GM12864 (cell line): ENCODE measurements around the gene ALPP.

Experiments used
- DNase-seq: peaks from one replicate; pipeline ENCODE4 v3.0.0-alpha.2; 2011; ENCODE audit warnings: low read depth
- H3K4me3 ChIP-seq: 2 replicates; pipeline ENCODE4 v1.5.1; 2011; ENCODE audit warnings: mild to moderate bottlenecking, low read depth, low read length, control low read depth
- CTCF ChIP-seq: IDR thresholded peaks from 2 replicates; pipeline ENCODE4 v1.5.1; 2011; ENCODE audit warnings: low read depth, mild to moderate bottlenecking, moderate library complexity, low read length, control low read depth, inconsistent platforms; ENCODE audit errors: missing control alignments

Gene ALPP

DNA sequence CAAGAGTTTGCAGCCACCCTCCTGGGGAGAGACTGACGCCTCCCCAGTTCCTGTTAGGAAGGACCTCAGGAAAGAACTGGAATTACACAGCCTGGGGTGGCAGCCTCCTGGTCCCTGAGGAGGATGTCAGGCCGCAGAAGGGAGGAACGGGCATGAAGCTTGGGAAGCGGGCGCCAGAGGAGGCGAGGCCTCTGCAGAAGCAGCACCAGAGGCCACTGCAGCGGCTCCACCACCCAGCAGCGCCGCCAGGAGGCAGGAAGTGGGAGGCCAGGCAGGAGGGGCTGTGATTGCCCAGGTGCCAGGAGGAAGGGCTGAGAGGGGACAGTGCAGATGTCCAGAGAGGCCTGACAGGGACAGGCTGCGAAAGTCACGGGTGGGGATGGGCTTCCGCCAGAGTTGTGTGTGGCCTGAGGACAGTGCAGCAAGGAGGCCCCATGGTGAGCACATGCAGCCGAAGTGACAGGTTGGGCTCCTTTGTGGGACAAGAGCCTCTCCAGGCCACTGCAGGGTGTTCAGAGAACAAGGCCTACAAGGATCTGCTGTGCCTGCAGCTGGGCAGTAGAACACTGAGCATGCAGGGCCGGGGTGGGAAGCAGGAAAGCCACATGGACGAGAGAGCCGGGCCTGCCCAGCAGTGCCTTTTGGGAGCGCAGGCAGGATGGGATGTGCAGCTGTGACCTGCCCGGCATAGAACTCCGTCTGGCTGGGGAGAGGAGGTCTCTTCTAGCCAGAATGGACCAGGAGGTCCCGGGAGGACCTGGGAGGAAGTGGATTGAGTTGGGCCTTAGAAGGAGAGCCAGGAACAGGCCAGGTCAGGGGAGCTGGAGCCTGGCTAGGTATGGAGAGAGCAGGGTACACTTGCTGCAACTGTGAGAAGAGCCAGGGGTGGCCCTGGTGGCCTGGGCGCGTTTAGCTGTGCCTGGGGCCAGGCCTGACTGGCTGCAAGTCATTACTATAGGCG, 39.1 kb upstream of the ALPP start:
- no peak for DNase-seq
- TF ChIP-seq CTCF = no peak
- no peak overlapping the region for H3K4me3 ChIP-seq

DNA sequence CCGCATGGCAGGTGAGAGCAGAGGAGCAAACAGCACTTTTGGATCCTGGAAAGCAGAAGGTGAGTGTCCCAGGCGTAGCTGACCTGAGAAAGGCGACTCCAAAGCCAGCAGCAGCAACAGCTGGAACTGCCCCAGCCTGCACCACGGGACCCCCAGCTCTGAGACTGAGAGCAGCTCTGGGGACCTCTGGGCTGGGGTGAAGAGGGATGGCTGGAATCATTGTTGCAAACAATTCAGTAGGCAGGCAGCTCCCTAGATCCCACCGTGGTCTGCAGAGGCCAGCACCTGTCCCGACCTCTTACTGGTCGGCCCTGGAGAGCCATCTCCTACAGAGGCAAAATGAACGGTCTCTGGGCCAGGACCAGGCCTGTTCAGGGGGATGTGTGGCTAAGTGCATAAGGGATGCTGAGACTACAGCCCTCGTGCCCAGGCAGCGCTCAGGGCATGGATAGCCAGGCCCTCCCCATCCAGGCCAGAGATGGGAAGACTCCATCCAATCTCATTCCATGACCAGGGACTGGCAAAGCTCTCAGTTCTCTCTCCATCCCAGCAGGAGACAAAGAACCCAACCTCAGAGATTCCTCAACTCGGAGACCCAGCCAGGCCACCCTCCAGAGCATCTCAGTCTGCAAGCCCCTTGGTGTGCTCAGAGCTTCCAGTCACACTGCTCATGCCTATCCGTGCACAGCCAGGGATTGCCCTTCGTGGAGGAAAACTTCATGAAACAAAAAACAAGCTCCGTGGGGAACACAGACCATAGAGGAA, 38.2 kb upstream of the ALPP start:
- no peak for TF ChIP-seq CTCF
- no peak overlapping the region for H3K4me3 ChIP-seq
- no peak for DNase-seq

- DNase-seq = no peak
- TF ChIP-seq CTCF = no peak
- no peak overlapping the region for H3K4me3 ChIP-seq
Measured at GRCh38 chr2:232341061-232341738, 37.4 kb upstream of the ALPP start.

GRCh38 chr2:232341739-232342126, 36.8 kb upstream of the ALPP start:
- no peak overlapping the region for H3K4me3 ChIP-seq
- no peak for TF ChIP-seq CTCF
- DNase-seq = no peak

DNA sequence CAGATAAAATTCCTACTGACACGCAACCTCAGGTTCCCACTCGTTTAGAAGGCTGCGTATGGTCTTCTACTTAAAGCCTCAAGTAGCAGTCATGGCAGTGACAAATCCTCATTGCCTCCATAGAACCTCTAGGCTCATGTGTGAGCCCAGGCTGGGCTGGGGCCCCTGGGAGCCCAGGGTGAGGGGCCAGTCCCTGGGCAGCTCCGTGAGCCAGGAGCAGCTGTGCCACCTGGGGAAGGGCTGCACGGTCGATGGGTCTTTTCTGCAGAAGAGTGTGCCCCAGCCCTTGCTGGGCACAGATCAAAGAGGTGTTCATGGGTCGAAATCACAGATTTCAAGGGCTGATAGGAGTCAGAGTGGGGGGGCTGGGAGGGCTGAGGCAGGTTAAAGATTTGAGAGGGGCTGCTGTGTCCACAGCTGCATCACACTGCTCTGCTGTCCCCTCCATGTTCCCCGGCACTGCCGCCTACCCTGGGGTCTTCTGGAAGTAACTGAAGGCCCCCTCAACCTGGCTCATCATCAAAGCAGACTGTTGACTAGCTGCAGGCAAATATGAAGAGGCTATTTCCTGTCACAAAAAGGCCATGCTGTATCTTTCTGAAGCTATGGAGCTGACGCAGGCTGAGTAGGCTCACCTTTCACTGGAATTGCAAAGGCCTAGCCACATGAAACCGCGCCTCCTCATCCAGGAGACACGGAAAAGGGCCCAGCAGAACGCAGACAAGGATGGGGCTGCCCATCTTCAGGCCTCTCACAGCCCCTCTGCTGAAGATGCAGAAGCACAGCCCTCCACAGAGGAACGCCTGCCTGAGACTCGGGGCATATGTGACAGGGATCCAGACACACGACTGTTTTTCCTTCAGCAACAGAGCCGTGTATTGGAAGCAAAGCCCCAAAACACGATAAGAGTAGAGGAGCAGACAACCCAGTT, 35.7 kb upstream of the ALPP start:
- no peak for TF ChIP-seq CTCF
- no peak for DNase-seq
- no peak overlapping the region for H3K4me3 ChIP-seq

- no peak for DNase-seq
- H3K4me3 ChIP-seq = no peak overlapping the region
- no peak for TF ChIP-seq CTCF
Measured at GRCh38 chr2:232343821-232344220, 34.7 kb upstream of the ALPP start.
